ENCODE results near the gene CHCHD1.
"Not testable (repeated sequence)": the region's sequence is repeated elsewhere in the genome, so short reads cannot be mapped to it uniquely, and the experiment has no call there.

CHCHD1 gene

GRCh38 chr10:73771722-73772280, 10.0 kb upstream of the CHCHD1 start:
- peak; percentile 86 for DNase-seq

- DNase-seq, result peak; percentile 91
These were observed 9.3 kb upstream of the CHCHD1 start for GRCh38 chr10:73772281-73773151.

- no peak for DNase-seq
These were observed 8.5 kb upstream of the CHCHD1 start for GRCh38 chr10:73773152-73773879.

- peak; percentile 64 for DNase-seq
These were observed 7.2 kb upstream of the CHCHD1 start for GRCh38 chr10:73774637-73775036.

- DNase-seq, result no peak
These were observed 2.8 kb upstream of the CHCHD1 start for GRCh38 chr10:73779018-73779417.

GRCh38 chr10:73779539-73780197, 2.2 kb upstream of the CHCHD1 start:
- DNase-seq, result no peak

- no peak for DNase-seq
These were observed 1.5 kb upstream of the CHCHD1 start for GRCh38 chr10:73780301-73780700.

- DNase-seq, result no peak
These were observed 882 bp upstream of the CHCHD1 start for GRCh38 chr10:73780966-73781365.

GRCh38 chr10:73781548-73781878, 335 bp upstream of the CHCHD1 start:
- no peak for DNase-seq

GRCh38 chr10:73782749-73783085, 869 bp downstream of the CHCHD1 start:
- no peak for DNase-seq

GRCh38 chr10:73785211-73785720, 3.4 kb downstream of the CHCHD1 start, which contains the start of gene ZSWIM8:
TSS of gene ZSWIM8 (plus strand) at chr10:73785606. CDS start at chr10:73785879, 273 bp downstream.
- DNase-seq, result peak; percentile 92

- peak; percentile 63 for DNase-seq
These were observed 4.1 kb downstream of the CHCHD1 start for GRCh38 chr10:73785721-73786511.

- DNase-seq, result no peak
These were observed 4.7 kb downstream of the CHCHD1 start for GRCh38 chr10:73786512-73786885.

GRCh38 chr10:73787031-73787800, 5.4 kb downstream of the CHCHD1 start:
- not testable (repeated sequence) for DNase-seq

- DNase-seq, result no peak
These were observed 7.2 kb downstream of the CHCHD1 start for GRCh38 chr10:73788864-73789658.

- no peak for DNase-seq
These were observed 7.8 kb downstream of the CHCHD1 start for GRCh38 chr10:73789659-73790055.

- DNase-seq, result no peak
These were observed 9.2 kb downstream of the CHCHD1 start for GRCh38 chr10:73790886-73791625.

GRCh38 chr10:73791871-73792400, 10.1 kb downstream of the CHCHD1 start:
- DNase-seq, result no peak

- DNase-seq, result no peak
These were observed 11.6 kb downstream of the CHCHD1 start for GRCh38 chr10:73793456-73793855.

GRCh38 chr10:73795491-73795890, 13.6 kb downstream of the CHCHD1 start:
- DNase-seq, result not testable (repeated sequence)

Data from CD4-positive, alpha-beta T cell treated with Interleukin-10 for 1 hour (primary cell).